ENCODE results near the gene REPS2.

GRCh38 chrX:17192106-17192505 is 245.6 kb downstream of the REPS2 start:
- TF ChIP-seq CTCF (IDR thresholded peaks at IDR 0.05) (no peak), POLR2A (IDR thresholded peaks at IDR 0.05) (no peak)
